ENCODE data around the gene THBS2.

Gene THBS2

GRCh38 chr6:169249057-169249456 lies 4.6 kb downstream of the THBS2 start:
- no peak for DNase-seq (ENCODE audit: low spot score)

- DNase-seq (ENCODE audit: low spot score): no peak
These were observed 5.1 kb downstream of the THBS2 start for GRCh38 chr6:169248521-169248971.

- no peak for DNase-seq (ENCODE audit: low spot score)
These were observed 5.7 kb downstream of the THBS2 start for GRCh38 chr6:169247991-169248390.

- no peak for DNase-seq (ENCODE audit: low spot score)
These were observed 6.2 kb downstream of the THBS2 start for GRCh38 chr6:169247419-169247818.

GRCh38 chr6:169246445-169246844 lies 7.2 kb downstream of the THBS2 start:
- no peak for DNase-seq (ENCODE audit: low spot score)

GRCh38 chr6:169244684-169245383 lies 8.8 kb downstream of the THBS2 start:
- DNase-seq (ENCODE audit: low spot score): no peak

GRCh38 chr6:169243661-169244060 lies 10.0 kb downstream of the THBS2 start:
- no peak for DNase-seq (ENCODE audit: low spot score)

GRCh38 chr6:169243186-169243585 lies 10.5 kb downstream of the THBS2 start:
- no peak for DNase-seq (ENCODE audit: low spot score)

GRCh38 chr6:169241688-169242350 lies 11.8 kb downstream of the THBS2 start:
- DNase-seq (ENCODE audit: low spot score): no peak

- no peak for DNase-seq (ENCODE audit: low spot score)
These were observed 12.9 kb downstream of the THBS2 start for GRCh38 chr6:169240591-169241390.

GRCh38 chr6:169240125-169240524 lies 13.5 kb downstream of the THBS2 start:
- no peak for DNase-seq (ENCODE audit: low spot score)

- no peak for DNase-seq (ENCODE audit: low spot score)
These were observed 14.5 kb downstream of the THBS2 start for GRCh38 chr6:169239181-169239580.

GRCh38 chr6:169238766-169239165 lies 14.9 kb downstream of the THBS2 start:
- DNase-seq (ENCODE audit: low spot score): no peak

- no peak for DNase-seq (ENCODE audit: low spot score)
These were observed 16.0 kb downstream of the THBS2 start for GRCh38 chr6:169237496-169238134.

- no peak for DNase-seq (ENCODE audit: low spot score)
These were observed 16.7 kb downstream of the THBS2 start for GRCh38 chr6:169236988-169237387.

- no peak for DNase-seq (ENCODE audit: low spot score)
These were observed 17.1 kb downstream of the THBS2 start for GRCh38 chr6:169236545-169236944.

GRCh38 chr6:169235286-169235685 lies 18.4 kb downstream of the THBS2 start:
- DNase-seq (ENCODE audit: low spot score): no peak

- DNase-seq (ENCODE audit: low spot score): no peak
These were observed 19.0 kb downstream of the THBS2 start for GRCh38 chr6:169234634-169235033.

GRCh38 chr6:169233832-169234231 lies 19.8 kb downstream of the THBS2 start:
- DNase-seq (ENCODE audit: low spot score): no peak

- DNase-seq (ENCODE audit: low spot score): no peak
These were observed 20.5 kb downstream of the THBS2 start for GRCh38 chr6:169233181-169233580.

- DNase-seq (ENCODE audit: low spot score): no peak
These were observed 21.1 kb downstream of the THBS2 start for GRCh38 chr6:169232507-169232931.

- DNase-seq (ENCODE audit: low spot score): no peak
These were observed 21.7 kb downstream of the THBS2 start for GRCh38 chr6:169231790-169232506.

Data from hematopoietic multipotent progenitor cell treated with erythropoietin and hydrocortisone succinate and interleukin-3 and kit ligand, for 15 days (in vitro differentiated cells).